KMS-11 (cell line): ENCODE measurements around the gene SCO1.
A peak's percentile ranks its signal among the peaks of the same experiment; 100 is the strongest.

ENCODE experiments used
- H2AFZ ChIP-seq: fragments of 200-600 bp; sonication (generic); 2 replicates; pipeline ENCODE4 v1.6.1; 2016; ENCODE audit warnings: antibody characterized with exemption, mixed run types, low read depth
- H3K27ac ChIP-seq: fragments of 200-600 bp; sonication (generic); 2 replicates; pipeline ENCODE4 v1.6.1; 2016; ENCODE audit warnings: mild to moderate bottlenecking, mixed run types
- H3K27me3 ChIP-seq: fragments of 200-600 bp; sonication (generic); 2 replicates; pipeline ENCODE4 v1.6.1; 2017; ENCODE audit warnings: mild to moderate bottlenecking, low read depth, mixed run types, moderate library complexity; ENCODE audit not compliant: insufficient read depth
- H3K36me3 ChIP-seq: fragments of 200-600 bp; sonication (generic); 2 replicates; pipeline ENCODE4 v1.6.1; 2017; ENCODE audit warnings: mild to moderate bottlenecking, mixed run types; ENCODE audit not compliant: insufficient read depth
- H3K4me1 ChIP-seq: fragments of 200-600 bp; sonication (generic); 2 replicates; pipeline ENCODE4 v1.6.1; 2016; ENCODE audit warnings: mild to moderate bottlenecking, low read depth, mixed run types; ENCODE audit not compliant: poor library complexity, severe bottlenecking
- H3K4me2 ChIP-seq: fragments of 200-600 bp; sonication (generic); 2 replicates; pipeline ENCODE4 v1.7.0; 2016; ENCODE audit warnings: mild to moderate bottlenecking, mixed run types
- H3K4me3 ChIP-seq: fragments of 200-600 bp; sonication (generic); IDR thresholded peaks from 2 replicates; pipeline ENCODE4 v1.6.1; 2017; ENCODE audit warnings: low read depth, low read length, mixed read lengths; ENCODE audit not compliant: insufficient read depth
- H3K79me2 ChIP-seq: fragments of 200-600 bp; sonication (generic); 2 replicates; pipeline ENCODE4 v1.6.1; 2016; ENCODE audit warnings: low read depth, mixed run types; ENCODE audit not compliant: insufficient read depth
- H3K9ac ChIP-seq: fragments of 200-600 bp; sonication (generic); 2 replicates; pipeline ENCODE4 v1.6.1; 2016; ENCODE audit warnings: mild to moderate bottlenecking, mixed run types
- H4K20me1 ChIP-seq: fragments of 200-600 bp; sonication (generic); 2 replicates; pipeline ENCODE4 v1.6.1; 2016; ENCODE audit warnings: mild to moderate bottlenecking, mixed run types; ENCODE audit not compliant: insufficient read depth
- CTCF ChIP-seq: fragments of 200-600 bp; sonication (generic); conservative IDR thresholded peaks from 2 replicates; pipeline ENCODE4 v1.6.1; 2017; ENCODE audit warnings: low read depth, mild to moderate bottlenecking, antibody characterized with exemption, low read length, moderate library complexity, mixed read lengths

The SCO1 gene

GRCh38 chr17:10648381-10648780 is 49.0 kb downstream of the SCO1 start:
- Histone ChIP-seq H3K27me3 (no peaks in the 10 kb centered on the region), H4K20me1 (no peaks in the 10 kb centered on the region), H3K36me3 (no peaks in the 10 kb centered on the region), H3K27ac (no peak overlapping the region), H3K9ac (no peak overlapping the region), H3K4me1 (no peaks in the 10 kb centered on the region), H2AFZ (no peak overlapping the region), H3K79me2 (no peaks in the 10 kb centered on the region), H3K4me3 (no peak overlapping the region), H3K4me2 (no peak overlapping the region)
- no peak for TF ChIP-seq CTCF

- Histone ChIP-seq H4K20me1 (no peaks in the 10 kb centered on the region), H3K9ac (no peak overlapping the region), H3K36me3 (no peaks in the 10 kb centered on the region), H2AFZ (no peak overlapping the region), H3K4me2 (no peak overlapping the region), H3K4me3 (no peak overlapping the region), H3K27me3 (no peaks in the 10 kb centered on the region), H3K79me2 (no peaks in the 10 kb centered on the region), H3K4me1 (no peaks in the 10 kb centered on the region), H3K27ac (no peak overlapping the region)
- peak; percentile 47 for TF ChIP-seq CTCF
Observed at GRCh38 chr17:10646392-10646990, 50.8 kb downstream of the SCO1 start.

GRCh38 chr17:10640475-10640874 is 56.9 kb downstream of the SCO1 start:
- H3K36me3 ChIP-seq, result no peaks in the 10 kb centered on the region

GRCh38 chr17:10638151-10638550 is 59.2 kb downstream of the SCO1 start:
- H3K4me2 ChIP-seq, result no peak overlapping the region
- no peaks in the 10 kb centered on the region for H3K27me3 ChIP-seq
- H3K4me1 ChIP-seq, result no peaks in the 10 kb centered on the region
- no peak for TF ChIP-seq CTCF
- no peaks in the 10 kb centered on the region for H3K36me3 ChIP-seq
- no peak overlapping the region for H3K4me3 ChIP-seq
- H3K79me2 ChIP-seq, result no peaks in the 10 kb centered on the region
- no peak overlapping the region for H3K27ac ChIP-seq
- no peak overlapping the region for H2AFZ ChIP-seq
- no peak overlapping the region for H3K9ac ChIP-seq
- no peaks in the 10 kb centered on the region for H4K20me1 ChIP-seq

More at GRCh38 chr17:10640475-10640874, 56.9 kb downstream of the SCO1 start:
- Histone ChIP-seq H3K9ac (no peak overlapping the region), H3K79me2 (no peaks in the 10 kb centered on the region), H3K27me3 (no peaks in the 10 kb centered on the region), H3K4me2 (no peak overlapping the region), H3K4me1 (no peaks in the 10 kb centered on the region), H4K20me1 (no peaks in the 10 kb centered on the region), H2AFZ (no peak overlapping the region), H3K27ac (no peak overlapping the region), H3K4me3 (no peak overlapping the region)
- TF ChIP-seq CTCF, result no peak
